K562 (cell line): Measurements from ENCODE around the gene IFNGR1.

Source experiments
- CREB1 ChIP-seq, 2 experiments: sonication (generic) in 1 of 2; formaldehyde crosslinking in 1 of 2; IDR thresholded peaks; 2 replicates each; pipeline versions ENCODE4 v1.6.1 to v1.8.0; 2012 to 2022; ENCODE audit warnings: inconsistent platforms in 1 of 2, mild to moderate bottlenecking in 1 of 2, missing genetic modification reagents in 1 of 2, moderate library complexity in 1 of 2
- ETV5 ChIP-seq: sonication (generic); formaldehyde crosslinking; IDR thresholded peaks from 2 replicates; pipeline ENCODE4 v1.4.0; 2020; ENCODE audit warnings: low read depth, mild to moderate bottlenecking, missing genetic modification reagents
- HDAC6 ChIP-seq: IDR thresholded peaks from 2 replicates; pipeline ENCODE4 v1.6.1; 2012; ENCODE audit warnings: low read depth, mild to moderate bottlenecking, control low read depth, inconsistent platforms, low read length, moderate library complexity
- LCOR ChIP-seq: sonication (generic); formaldehyde crosslinking; IDR thresholded peaks from 2 replicates; pipeline ENCODE4 v1.8.0; 2022; ENCODE audit warnings: mild to moderate bottlenecking, missing genetic modification reagents
- POLR2AphosphoS5 ChIP-seq: IDR thresholded peaks from 2 replicates; pipeline ENCODE4 v1.6.1; 2011; ENCODE audit warnings: mild to moderate bottlenecking, low read depth, low read length, moderate library complexity; ENCODE audit not compliant: control insufficient read depth, insufficient read depth
- RNF2 ChIP-seq: sonication (generic); IDR thresholded peaks from 2 replicates; pipeline ENCODE4 v1.6.1; 2016
- ZNF75A ChIP-seq: fragments of 450-650 bp; formaldehyde crosslinking; IDR thresholded peaks from 2 replicates; pipeline ENCODE4 v1.4.0; 2020; ENCODE audit warnings: mild to moderate bottlenecking
- ZSCAN29 ChIP-seq: fragments of 450-650 bp; IDR thresholded peaks from 2 replicates; pipeline ENCODE4 v1.6.1; 2017
- TF ChIP-seq, protein P1 (sequence below): sonication (generic); formaldehyde crosslinking; IDR thresholded peaks from 2 replicates; pipeline ENCODE4 v1.9.0; 2022; ENCODE audit warnings: mild to moderate bottlenecking, missing genetic modification reagents
- TF ChIP-seq, protein P2 (sequence below), 3 experiments: IDR thresholded peaks in 2 of 3; conservative IDR thresholded peaks in 1 of 3; 2 replicates each; pipeline ENCODE4 v1.5.1; 2011 to 2012; ENCODE audit warnings: low read length in 3 of 3, mild to moderate bottlenecking in 3 of 3, control low read depth in 2 of 3, improper control_type of control experiment in 1 of 3, inconsistent platforms in 1 of 3, low read depth in 1 of 3, mixed read lengths in 1 of 3, moderate library complexity in 1 of 3; ENCODE audit not compliant: insufficient read depth in 2 of 3

DNA sequence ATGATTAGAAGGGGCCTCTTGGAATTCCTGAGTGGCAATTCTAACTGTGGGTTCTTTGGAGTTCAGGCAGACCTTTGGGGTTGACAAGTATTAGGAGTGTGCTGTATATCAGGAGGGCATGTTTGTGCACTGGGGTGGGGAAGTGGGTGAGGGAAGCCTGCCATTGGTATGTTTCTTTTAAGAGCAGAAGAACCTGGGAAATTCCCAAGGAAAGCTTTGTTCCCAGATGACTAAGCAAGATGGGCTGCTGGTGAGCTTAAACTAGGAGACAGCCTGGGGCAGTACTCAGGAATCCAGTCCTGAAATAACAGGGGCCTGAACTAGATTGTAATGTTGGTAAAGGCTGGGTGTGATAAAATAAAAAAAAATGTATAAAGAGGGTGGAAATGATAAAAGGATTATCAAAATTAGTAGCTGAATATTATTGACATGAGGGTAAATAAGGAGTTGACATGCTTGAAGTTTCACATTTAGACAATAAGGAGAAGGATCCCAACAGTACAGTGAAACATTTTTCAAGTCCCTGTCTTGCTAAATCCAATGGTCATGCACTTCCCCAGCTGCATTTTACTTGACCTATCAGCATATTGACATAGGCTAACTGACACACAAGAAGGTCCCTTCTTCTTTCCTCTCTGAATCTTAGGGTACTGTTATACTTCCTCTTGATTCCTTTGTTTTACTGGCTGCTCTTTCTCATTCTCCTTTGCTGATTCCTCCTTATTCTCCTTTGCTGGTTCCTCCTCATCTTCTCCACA, 18.4 kb upstream of the IFNGR1 start:
- no peak for TF ChIP-seq ZNF75A (CRISPR knock-in tag)
- no peak for TF ChIP-seq RNF2
- TF ChIP-seq HDAC6, result no peak
- no peak for TF ChIP-seq ZSCAN29
- TF ChIP-seq CREB1 (IDR thresholded peaks at IDR 0.05), result no peak
- no peak for TF ChIP-seq CREB1 (CRISPR knock-in tag; IDR thresholded peaks at IDR 0.05)
- no peak for TF ChIP-seq POLR2AphosphoS5
- TF ChIP-seq LCOR (CRISPR knock-in tag), result no peak
- no peak for TF ChIP-seq ETV5
- TF ChIP-seq, protein P1, sequence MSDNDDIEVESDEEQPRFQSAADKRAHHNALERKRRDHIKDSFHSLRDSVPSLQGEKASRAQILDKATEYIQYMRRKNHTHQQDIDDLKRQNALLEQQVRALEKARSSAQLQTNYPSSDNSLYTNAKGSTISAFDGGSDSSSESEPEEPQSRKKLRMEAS (CRISPR knock-in tag), result no peak
- TF ChIP-seq, protein P2, sequence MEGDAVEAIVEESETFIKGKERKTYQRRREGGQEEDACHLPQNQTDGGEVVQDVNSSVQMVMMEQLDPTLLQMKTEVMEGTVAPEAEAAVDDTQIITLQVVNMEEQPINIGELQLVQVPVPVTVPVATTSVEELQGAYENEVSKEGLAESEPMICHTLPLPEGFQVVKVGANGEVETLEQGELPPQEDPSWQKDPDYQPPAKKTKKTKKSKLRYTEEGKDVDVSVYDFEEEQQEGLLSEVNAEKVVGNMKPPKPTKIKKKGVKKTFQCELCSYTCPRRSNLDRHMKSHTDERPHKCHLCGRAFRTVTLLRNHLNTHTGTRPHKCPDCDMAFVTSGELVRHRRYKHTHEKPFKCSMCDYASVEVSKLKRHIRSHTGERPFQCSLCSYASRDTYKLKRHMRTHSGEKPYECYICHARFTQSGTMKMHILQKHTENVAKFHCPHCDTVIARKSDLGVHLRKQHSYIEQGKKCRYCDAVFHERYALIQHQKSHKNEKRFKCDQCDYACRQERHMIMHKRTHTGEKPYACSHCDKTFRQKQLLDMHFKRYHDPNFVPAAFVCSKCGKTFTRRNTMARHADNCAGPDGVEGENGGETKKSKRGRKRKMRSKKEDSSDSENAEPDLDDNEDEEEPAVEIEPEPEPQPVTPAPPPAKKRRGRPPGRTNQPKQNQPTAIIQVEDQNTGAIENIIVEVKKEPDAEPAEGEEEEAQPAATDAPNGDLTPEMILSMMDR (IDR thresholded peaks at IDR 0.05 in 2 of 3, conservative IDR thresholded peaks at IDR 0.05 in 1 of 3; ENCODE audit: insufficient read depth in 2 of 3, low read depth in 1 of 3, low read length in 3 of 3), result no peak
